ENCODE results near the gene HMG20A. TPM values are rescaled to one million over a fixed set of nuclear protein-coding genes. Genes with fewer than 3 reads are reported as not detected.
A peak's percentile ranks its signal among the peaks of the same experiment; 100 is the strongest.

HMG20A gene
- total and polyA plus RNA-seq, 10 donors = 17.9 to 107 (median 77.2) TPM

DNA sequence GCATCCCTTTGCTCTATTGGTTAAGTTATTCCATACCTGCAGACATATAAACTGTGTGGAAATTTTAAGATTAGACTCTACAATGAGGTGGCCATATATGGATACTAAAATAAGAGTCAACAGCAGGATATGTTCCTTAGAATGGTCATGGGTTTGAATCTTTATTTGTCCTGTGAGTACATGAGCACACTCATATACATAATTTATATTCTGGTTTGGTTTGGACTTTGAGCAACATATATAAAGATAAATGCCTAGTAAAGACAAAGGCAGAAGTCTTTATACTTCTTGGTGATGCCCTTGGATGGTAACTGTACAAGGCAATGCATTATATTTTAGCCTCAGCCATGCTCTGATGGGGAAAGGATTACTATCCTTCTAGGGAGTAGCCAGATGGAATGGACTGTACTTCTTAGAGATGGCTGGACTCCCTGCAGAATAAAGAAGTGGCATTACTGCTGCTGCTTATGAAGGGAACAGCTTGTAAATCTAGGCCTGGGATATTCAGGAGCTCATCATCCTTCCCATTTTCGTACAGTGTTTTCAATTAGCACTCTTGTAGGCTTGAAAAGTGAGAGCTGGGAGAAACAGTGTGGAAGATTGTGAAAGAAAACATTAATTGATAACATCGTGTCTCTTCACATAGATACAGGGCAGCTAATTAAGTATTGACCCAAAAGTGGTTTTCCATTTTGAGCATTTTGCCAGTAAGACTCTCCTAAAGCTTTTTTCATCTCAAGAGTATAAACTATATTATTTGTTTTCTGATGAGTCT lies 60.4 kb downstream of the HMG20A start:
- 79 to 93% (median 89%) methylated on average over 2 of the region's 2 CpGs for WGBS, 5 donors
- peaks cover 2 to 96% (median 69%) of the 10 kb centered on the region in 6 donors for H3K36me3 ChIP-seq

DNA sequence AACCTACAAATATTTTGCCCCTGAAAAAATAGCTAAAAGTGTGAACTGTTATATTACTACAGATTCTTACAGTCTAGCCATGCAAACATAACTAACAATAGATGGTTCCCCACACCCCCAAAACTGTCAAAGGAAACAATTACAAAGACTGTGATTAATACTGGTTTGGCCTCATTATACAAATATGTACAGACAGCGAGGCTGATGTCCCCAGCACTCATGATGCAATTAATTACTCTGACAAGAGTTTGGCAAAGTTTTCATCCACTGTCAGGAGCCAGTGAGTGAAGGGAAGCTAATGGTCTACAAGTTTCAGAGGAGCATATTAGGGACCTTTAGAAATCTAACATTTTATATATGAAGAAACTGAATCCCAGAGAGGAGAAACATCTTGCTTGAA lies 61.0 kb downstream of the HMG20A start:
- no peak for DNase-seq
- Histone ChIP-seq H3K36me3 (peaks cover 2 to 91% (median 67%) of the 10 kb centered on the region in 6 donors), H3K27ac (peak overlapping the region in 4 of 8 donors; percentile 22 to 33 (median 27)), H3K27me3 (replicated peaks in 1 of 7) (no peaks in the 10 kb centered on the region), H3K4me1 (peaks cover 0 to 44% (median 7%) of the 10 kb centered on the region in 6 donors), H3K9me3 (no peaks in the 10 kb centered on the region), H3K4me3 (no peak overlapping the region)
- 37 to 67% (median 61%) methylated on average over 1 of the region's 1 CpG for WGBS, 5 donors
- intact Hi-C loops (cut with DNase I; ENCODE audit: low total_unique reads) = loop anchor here (10.0 kb wide), 1 partner anchor 47 kb away; no protein-coding TSS in a partner anchor
- TF ChIP-seq, protein P1, sequence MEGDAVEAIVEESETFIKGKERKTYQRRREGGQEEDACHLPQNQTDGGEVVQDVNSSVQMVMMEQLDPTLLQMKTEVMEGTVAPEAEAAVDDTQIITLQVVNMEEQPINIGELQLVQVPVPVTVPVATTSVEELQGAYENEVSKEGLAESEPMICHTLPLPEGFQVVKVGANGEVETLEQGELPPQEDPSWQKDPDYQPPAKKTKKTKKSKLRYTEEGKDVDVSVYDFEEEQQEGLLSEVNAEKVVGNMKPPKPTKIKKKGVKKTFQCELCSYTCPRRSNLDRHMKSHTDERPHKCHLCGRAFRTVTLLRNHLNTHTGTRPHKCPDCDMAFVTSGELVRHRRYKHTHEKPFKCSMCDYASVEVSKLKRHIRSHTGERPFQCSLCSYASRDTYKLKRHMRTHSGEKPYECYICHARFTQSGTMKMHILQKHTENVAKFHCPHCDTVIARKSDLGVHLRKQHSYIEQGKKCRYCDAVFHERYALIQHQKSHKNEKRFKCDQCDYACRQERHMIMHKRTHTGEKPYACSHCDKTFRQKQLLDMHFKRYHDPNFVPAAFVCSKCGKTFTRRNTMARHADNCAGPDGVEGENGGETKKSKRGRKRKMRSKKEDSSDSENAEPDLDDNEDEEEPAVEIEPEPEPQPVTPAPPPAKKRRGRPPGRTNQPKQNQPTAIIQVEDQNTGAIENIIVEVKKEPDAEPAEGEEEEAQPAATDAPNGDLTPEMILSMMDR (IDR thresholded peaks at IDR 0.05 in 8 of 11, conservative IDR thresholded peaks at IDR 0.05 in 3 of 11) = no peak
- TF ChIP-seq POLR2AphosphoS5 (IDR thresholded peaks at IDR 0.05) = peak in 1 of 3 donors; percentile 23

More for the DNA sequence above, 60.4 kb downstream of the HMG20A start:
- H3K9me3 ChIP-seq = no peaks in the 10 kb centered on the region
- peak overlapping the region in 4 of 8 donors; percentile 22 to 33 (median 27) for H3K27ac ChIP-seq
- DNase-seq = no peak
- intact Hi-C loops (cut with DNase I; ENCODE audit: low total_unique reads) = loop anchor here (10.0 kb wide), 1 partner anchor 46 kb away; no protein-coding TSS in a partner anchor
- TF ChIP-seq, protein P1 (IDR thresholded peaks at IDR 0.05 in 8 of 11, conservative IDR thresholded peaks at IDR 0.05 in 3 of 11) = no peak
- TF ChIP-seq POLR2A (IDR thresholded peaks at IDR 0.05) (no peak), POLR2AphosphoS5 (IDR thresholded peaks at IDR 0.05) (no peak)
- H3K4me3 ChIP-seq = no peak overlapping the region
- peaks cover 0 to 37% (median 4%) of the 10 kb centered on the region in 6 donors for H3K4me1 ChIP-seq
- H3K27me3 ChIP-seq (replicated peaks in 1 of 7) = no peaks in the 10 kb centered on the region

DNA sequence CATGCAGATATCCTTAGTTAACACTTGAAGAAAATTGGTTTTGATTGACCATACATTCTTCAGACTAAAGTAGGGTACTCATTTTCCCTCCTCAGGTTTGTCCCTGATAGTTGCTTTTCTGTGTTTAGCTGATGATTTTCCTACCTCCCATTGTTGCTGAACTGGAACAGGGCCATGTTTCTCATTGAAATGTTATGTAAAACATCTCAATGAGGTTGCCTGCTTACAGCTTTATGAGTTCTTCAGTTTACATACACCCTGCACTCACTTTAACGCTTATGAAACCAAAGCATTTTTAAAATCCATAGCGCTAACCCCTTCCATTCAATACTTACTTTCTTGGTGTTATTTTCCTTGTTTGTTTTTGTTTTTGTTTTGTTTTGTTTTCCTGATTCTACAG lies 61.9 kb downstream of the HMG20A start:
- Histone ChIP-seq H3K9me3 (no peaks in the 10 kb centered on the region), H3K36me3 (peaks cover 2 to 83% (median 60%) of the 10 kb centered on the region in 6 donors), H3K27me3 (replicated peaks in 1 of 7) (no peaks in the 10 kb centered on the region), H3K27ac (peak overlapping the region in 2 of 8 donors; percentile 37 to 83), H3K4me3 (no peak overlapping the region), H3K4me1 (peaks cover 0 to 53% (median 14%) of the 10 kb centered on the region in 6 donors)
- 89 to 98% (median 95%) methylated on average over 2 of the region's 2 CpGs for WGBS, 5 donors
- TF ChIP-seq, protein P1 (IDR thresholded peaks at IDR 0.05 in 8 of 11, conservative IDR thresholded peaks at IDR 0.05 in 3 of 11) = no peak
- TF ChIP-seq POLR2AphosphoS5 (IDR thresholded peaks at IDR 0.05) = no peak
- TF ChIP-seq POLR2A (IDR thresholded peaks at IDR 0.05) = no peak
- no peak for DNase-seq
- intact Hi-C loops (cut with DNase I; ENCODE audit: low total_unique reads) = loop anchor here (10.0 kb wide), 1 partner anchor 48 kb away; no protein-coding TSS in a partner anchor
